Nucleus accumbens (tissue), 56 donors: ENCODE data around the gene MYO18A.

Source experiments
- DNase-seq, 56 donors: peaks; one replicate each; lab custom pipeline; 2025; lab: John Stamatoyannopoulos, UW

Gene MYO18A

GRCh38 chr17:29111816-29112499, 68.2 kb downstream of the MYO18A start:
- peak in 51 of 56 donors; percentile 11 to 85 (median 50) for DNase-seq

- no peak for DNase-seq
Observed at GRCh38 chr17:29110372-29110757, 69.8 kb downstream of the MYO18A start.

DNA sequence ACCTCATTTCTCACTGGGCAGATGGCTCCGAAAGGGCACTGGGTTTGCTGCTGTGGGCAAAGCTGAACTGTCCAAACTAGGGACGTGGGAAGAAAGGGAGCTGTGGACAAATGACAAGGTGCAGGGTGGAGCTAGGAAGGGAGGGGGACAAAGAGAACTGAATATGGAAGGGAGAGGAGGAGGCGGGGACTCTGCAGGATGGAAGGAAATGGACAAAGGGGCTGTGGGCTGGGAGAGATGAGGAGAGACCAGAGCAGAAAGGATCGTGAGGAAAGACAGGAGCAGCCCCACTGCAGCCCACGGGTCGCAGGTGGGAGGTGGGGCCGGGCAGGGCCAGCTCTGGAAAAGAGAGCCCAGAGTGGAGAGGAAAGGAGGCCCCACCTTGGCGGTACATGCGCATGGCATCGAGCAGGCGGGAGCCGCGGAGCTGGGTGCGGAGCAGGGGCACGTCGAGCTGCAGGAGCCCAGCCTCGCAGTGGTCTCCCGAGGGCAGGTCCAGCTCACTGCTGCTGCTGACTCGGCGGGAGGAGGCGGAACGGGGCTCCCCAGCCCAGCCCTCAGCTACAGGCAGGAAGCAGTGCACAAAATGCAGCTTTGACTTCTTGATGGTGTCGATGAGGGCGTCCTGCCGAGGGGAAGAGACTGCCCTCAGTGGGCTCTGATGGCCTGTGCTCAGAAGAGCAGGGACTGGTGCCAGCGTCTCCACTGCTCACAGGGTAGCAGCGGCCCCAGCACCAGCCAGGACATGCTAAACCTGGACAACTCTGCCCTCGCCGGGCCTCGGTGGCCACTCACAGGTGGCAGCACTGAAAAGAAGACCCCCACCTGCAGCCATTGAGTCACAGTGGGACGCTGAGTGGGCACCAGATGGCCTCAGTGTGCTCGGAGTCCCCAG, 70.5 kb downstream of the MYO18A start:
- DNase-seq = no peak

DNA sequence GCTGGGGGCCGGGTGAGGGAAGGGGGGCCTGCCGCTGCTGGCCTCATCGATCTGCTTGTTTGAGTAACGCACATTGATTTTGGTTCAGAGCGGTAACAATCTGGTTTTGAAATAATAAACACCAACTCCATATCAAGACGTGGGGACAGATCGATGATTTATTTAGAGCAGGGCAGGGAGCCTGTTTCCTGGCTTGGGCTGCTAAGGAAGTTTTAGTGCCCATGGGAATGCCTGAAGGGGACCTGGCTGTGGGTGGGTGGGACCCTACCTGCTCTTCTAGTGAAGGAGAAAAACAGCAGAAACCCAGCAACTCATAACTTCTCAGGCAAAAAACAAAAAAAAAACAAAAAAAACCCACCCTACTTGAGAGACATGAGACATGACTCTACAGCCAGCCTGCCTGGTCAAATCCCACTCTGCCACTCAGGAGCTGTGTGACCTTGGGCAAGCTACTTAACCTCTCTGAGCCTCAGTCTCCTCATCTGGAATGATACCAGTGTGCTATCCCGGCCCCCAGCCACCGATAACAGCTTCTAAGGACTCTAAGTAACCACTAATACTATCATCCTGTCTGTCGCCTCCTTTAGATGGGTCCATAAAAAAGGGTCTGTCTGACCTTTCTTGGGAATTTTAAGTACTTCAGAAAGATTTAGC, 71.2 kb downstream of the MYO18A start:
- DNase-seq = no peak

GRCh38 chr17:29107933-29108822, 72.0 kb downstream of the MYO18A start:
- DNase-seq = no peak

GRCh38 chr17:29107084-29107483, 73.1 kb downstream of the MYO18A start:
- no peak for DNase-seq

GRCh38 chr17:29103341-29103740, 76.9 kb downstream of the MYO18A start:
- DNase-seq = no peak

GRCh38 chr17:29102741-29103181, 77.4 kb downstream of the MYO18A start:
- no peak for DNase-seq

DNA sequence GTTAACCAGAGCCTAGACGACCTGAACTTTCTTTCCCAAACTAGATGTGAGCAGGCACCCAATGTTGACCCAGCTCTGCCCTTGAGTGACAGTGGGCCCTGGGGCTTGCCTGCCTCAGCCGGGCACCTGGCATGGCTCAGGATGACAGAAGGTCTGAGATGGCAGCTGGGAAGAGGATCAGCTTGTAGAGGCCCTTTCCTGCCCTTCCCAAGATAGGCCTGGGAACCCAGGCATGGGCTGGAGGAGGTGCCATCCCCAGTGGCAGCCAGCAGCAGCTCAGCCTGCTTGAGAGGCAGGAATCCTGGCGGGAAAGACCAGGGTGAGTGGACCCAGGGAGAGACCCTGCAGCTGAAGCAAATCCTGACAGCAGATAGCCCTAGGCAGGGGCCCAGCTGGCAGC, 78.2 kb downstream of the MYO18A start:
- DNase-seq = no peak

DNA sequence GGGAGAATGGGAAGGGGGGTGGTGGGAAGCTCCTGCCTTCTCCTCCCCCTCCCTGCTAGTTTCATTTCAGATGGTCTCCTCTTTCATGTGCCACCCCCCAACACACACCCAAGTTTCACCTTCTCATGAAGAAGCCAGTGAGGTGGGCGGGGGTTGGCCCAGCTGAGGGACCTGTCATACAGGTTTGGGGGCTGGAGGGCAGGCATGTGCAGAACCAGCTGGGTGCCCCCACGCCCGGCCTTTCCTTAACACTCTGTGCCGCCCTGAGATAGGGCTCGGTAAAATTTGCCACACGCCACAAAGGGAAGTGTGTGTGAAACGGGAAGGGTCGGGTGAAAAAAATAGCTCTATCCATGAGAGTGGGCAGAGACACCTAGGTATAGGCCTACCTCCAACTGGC, 79.9 kb downstream of the MYO18A start:
- no peak for DNase-seq

- no peak for DNase-seq
Observed at GRCh38 chr17:29099527-29099926, 80.7 kb downstream of the MYO18A start.

DNA sequence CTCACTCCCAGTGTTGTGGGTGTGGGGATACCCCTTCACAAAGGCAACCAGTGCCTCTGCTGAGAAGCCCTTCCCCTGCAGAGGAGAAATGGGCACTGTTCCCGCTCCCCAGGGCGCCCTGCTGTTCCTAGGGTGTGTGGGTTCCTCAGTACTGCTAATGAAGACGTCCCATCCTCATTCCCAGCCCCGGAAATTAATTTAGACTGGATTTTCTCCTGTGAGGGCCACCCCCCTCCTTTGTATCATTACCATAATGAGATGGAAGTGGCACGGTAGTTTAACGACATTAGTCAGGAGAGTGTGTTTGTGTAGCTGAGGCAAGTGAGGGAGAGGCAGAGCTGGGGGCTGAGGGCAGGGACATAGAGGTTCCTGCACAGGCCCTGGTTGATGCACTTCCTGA, 84.1 kb downstream of the MYO18A start:
- peak in 27 of 56 donors; percentile 12 to 66 (median 42) for DNase-seq

GRCh38 chr17:29095439-29095838, 84.8 kb downstream of the MYO18A start:
- DNase-seq = no peak

DNA sequence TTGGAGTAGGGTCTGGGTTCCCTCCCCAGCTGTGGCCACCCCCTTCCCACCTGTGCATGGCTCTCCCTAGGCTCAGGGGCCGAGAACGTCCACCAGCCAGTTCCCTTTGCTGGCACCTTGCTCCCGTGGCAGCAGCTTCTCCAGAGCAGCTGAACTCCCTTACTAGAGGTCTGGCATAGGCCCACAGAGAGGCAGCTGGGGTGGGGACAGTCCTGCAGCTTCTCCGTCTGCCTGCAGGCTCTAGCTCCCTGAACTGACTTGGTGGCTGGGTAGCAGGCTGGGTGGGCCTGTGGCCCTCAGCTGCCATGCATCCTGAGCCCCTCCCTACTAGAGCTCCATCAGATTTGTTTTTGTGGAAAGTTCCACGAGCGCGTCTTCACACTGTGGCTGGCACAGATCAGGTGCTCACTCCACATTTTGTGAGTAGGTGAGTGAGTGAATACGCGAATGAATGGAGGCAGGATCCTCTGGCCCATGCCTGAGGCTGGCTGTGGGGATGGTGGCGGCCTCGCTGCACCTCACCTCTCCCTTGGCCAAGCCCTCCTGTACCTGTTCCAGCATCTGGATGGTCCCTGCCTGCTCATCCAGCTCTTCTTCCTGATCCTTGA, 86.0 kb downstream of the MYO18A start:
- no peak for DNase-seq

GRCh38 chr17:29093090-29093871, 86.9 kb downstream of the MYO18A start:
- DNase-seq = no peak

DNA sequence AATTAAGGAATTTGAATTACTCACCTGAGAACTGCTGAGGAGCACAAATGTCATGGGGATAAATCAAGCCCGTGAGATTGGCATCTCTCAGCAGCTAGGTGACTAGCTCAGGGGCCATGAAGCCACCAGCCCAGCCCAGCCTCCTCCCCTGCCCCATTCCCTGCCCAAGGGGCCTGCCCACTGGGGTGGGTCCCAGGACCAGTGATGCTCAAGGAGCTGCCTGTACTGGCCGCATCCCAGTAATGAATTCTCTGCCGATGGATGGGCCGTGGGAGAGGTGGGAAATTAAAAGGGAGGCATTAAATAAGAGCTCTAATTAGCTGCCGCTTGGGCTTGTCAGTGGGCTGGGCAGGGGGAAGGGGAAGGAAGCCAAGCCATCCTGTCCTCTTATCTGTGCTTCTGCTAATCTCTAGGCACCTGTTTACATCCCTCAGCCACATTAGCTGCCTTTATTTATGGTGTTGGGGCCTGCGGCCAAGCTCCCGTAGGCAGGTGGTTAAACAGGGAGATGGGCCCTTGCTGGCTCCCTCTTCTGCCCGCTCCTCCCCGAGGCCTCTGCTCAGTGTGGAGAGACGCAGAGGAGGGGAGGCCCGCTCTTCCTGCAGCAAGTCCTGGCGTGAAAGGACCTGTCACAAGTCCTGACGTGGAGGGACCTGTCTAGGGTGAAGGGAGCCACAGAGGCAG, 88.5 kb downstream of the MYO18A start:
- DNase-seq = no peak

- DNase-seq = peak in 42 of 56 donors; percentile 13 to 74 (median 42)
Observed at GRCh38 chr17:29090750-29091605, 89.2 kb downstream of the MYO18A start.
